Measurements from ENCODE around the gene SENP2.

- TF ChIP-seq POLR2AphosphoS5 (IDR thresholded peaks at IDR 0.05; ENCODE audit: low read depth, low read length) (no peak), TAF1 (IDR thresholded peaks at IDR 0.05; ENCODE audit: borderline replicate concordance, low read depth, low read length) (no peak), POLR2A (IDR thresholded peaks at IDR 0.05; ENCODE audit: low read depth, low read length) (no peak)
Measured at GRCh38 chr3:185648396-185648795, 62.3 kb downstream of the SENP2 start.
